Measurements from ENCODE around the gene SYNGR4.

Gene SYNGR4

GRCh38 chr19:48341515-48342413 is 22.4 kb upstream of the SYNGR4 start:
- DNase-seq (ENCODE audit: low read depth): no peak

DNA sequence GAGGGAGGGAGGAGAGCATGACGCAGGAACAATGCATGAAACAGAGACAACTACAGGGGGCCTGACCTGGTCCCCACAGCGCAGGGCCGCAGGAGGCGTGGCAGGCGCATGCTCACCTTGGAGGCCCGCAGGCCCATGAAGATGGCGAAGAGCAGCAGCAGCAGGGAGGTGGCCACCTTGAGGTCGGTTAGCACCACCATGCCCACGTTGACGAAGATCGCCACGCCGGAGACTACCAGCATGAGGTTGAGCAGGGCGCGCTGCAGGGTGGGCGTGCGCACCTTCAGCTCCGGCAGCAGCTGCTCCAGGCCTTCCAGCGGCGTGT is 21.8 kb upstream of the SYNGR4 start:
- no peak for DNase-seq (ENCODE audit: low read depth)

GRCh38 chr19:48342841-48343540 is 21.2 kb upstream of the SYNGR4 start:
- DNase-seq (ENCODE audit: low read depth): no peak

DNA sequence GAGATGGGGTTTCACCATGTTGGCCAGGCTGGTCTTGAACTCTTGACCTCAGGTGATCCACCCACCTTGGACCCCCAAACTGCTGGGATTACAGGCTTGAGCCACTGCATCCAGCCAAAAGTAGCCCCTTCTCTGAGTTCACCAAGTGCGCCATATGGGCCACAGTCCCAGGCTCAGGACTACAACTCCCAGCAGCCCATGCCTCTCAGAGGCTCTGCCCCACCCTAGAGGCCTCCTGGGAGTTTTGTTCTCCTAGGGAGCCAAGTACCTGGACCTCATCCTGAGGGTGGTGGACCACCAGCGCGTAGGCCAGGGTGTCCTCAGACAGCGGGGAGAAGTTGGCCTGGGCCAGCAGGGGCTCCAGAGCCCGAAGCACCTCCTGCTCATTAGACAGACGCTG is 19.3 kb upstream of the SYNGR4 start:
- no peak for DNase-seq (ENCODE audit: low read depth)

DNA sequence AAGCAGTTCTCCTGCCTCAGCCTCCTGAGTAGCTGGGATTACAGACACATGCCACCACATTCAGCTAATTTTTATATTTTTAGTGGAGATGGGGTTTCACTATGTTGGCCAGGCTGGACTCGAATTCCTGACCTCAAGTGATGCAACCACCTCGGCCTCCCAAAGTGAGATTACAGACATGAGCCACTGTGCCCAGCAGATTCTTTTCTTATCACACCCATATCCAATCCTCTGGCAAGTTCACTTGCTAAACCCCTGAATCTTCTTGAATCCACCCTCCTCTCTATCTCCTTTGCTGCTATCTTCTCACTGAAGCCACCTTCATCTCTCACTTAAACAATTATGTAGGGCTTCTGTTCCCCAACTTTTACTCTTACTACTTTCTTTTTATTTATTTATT is 18.0 kb upstream of the SYNGR4 start:
- no peak for DNase-seq (ENCODE audit: low read depth)

GRCh38 chr19:48348045-48348444 is 16.1 kb upstream of the SYNGR4 start:
- DNase-seq (ENCODE audit: low read depth): no peak

DNA sequence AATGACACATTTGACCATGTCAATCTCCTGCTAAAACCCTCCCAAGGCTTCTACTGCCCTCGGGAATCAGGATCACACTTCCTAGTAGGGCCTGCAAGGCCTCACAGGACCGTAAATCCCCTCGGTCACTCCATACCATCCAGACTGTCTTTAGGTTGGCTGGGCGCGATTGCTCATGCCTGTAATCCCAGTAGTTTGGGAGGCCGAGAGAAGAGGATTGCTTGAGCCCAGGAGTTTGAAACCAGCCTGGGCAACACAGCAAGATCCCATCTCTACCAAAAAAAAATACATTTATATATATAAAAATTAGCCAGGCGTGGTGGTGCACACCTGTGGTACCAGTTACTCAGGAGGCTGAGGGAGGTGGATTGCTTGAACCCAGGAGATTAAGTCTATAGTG is 15.4 kb upstream of the SYNGR4 start:
- no peak for DNase-seq (ENCODE audit: low read depth)

GRCh38 chr19:48350856-48351255 is 13.3 kb upstream of the SYNGR4 start:
- DNase-seq (ENCODE audit: low read depth): no peak

DNA sequence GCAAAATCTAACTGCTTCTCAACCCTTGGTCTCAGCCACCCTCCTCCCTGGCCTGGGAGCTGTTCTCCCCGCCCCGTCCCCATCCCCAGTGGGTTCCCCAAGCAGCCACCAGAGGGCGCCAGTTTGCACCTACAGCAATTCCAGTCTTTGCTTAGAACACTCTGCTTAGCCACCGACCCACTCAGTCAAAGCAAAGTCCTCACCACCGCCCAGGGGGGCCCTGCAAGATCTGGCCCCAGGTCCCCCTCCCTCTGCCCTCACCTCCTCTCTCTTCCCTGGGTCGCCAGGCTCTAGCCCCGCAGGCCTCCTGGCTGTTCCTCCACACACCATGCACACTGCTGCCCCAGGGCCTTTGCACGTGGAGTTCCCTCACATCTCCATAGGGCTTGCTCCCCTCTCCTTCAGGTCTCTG is 12.8 kb upstream of the SYNGR4 start:
- DNase-seq (ENCODE audit: low read depth): no peak

DNA sequence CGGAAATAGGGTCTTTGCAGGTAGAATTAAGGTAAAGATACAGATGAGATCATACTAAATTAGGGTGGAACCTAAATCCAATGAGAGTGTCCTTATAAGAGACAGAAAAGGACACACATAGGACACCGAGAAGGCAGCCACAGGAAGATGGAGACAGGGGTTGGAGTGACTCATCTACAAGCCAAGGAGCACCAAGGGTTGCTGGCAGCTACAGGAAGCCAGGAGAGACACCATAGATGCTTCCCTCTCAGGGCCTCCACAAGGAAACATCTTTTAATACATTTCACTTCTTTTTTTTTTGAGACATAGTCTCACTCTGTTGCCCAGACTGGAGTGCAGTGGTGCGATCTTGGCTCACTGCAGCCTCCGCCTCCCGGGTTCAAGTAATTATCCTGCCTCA is 10.5 kb upstream of the SYNGR4 start:
- DNase-seq (ENCODE audit: low read depth): no peak

- no peak for DNase-seq (ENCODE audit: low read depth)
These were observed 9.7 kb upstream of the SYNGR4 start for GRCh38 chr19:48354332-48354992.

DNA sequence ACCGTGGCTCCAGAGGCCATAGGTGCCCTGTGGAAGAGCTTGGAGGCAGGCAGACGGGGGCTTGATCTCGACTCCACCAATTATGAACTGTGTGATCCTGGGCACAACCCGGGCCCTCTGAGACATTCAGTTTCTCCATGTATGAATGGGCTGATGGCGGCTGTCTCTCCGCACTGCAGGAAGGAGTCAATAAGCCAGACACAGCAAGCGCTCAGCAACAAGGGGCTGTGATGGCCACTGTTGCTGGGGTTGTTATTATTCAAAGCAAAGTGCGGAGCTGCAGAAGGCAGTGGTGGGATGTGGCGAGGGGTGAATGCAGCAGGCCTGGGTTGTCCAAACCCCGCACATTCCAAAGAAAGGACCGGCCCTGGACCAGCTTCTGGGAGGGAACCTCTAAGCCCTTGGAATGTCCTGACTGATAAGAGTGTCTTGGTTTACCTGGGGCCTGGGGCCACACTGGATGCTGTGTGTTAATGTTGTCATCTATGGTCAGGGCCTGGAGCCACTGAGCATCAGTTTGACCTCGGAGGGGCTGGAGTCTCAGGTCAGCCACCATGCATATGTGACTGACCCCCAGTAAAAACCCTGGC is 8.7 kb upstream of the SYNGR4 start:
- DNase-seq (ENCODE audit: low read depth): no peak

DNA sequence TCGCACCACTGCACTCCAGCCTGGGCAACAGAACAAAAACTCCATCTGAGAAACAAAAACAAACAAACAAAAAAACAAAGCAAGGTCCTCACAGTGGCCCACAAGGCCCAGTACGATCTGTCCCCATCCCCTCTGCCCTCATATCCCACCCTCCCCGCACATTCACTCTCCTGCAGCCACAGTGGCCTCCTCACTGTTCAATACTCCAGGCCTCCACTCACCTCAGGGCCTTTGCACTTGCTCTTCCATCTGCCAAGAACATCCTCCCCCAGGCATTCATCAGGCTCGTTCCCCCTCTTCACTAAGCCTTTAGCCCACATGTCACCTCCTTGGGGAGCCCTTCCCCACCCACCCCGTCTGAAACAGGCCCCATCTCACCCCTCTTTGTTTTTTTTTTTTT is 5.0 kb upstream of the SYNGR4 start:
- DNase-seq (ENCODE audit: low read depth): no peak

- DNase-seq (ENCODE audit: low read depth): no peak
These were observed 2.3 kb upstream of the SYNGR4 start for GRCh38 chr19:48361912-48362311.

DNA sequence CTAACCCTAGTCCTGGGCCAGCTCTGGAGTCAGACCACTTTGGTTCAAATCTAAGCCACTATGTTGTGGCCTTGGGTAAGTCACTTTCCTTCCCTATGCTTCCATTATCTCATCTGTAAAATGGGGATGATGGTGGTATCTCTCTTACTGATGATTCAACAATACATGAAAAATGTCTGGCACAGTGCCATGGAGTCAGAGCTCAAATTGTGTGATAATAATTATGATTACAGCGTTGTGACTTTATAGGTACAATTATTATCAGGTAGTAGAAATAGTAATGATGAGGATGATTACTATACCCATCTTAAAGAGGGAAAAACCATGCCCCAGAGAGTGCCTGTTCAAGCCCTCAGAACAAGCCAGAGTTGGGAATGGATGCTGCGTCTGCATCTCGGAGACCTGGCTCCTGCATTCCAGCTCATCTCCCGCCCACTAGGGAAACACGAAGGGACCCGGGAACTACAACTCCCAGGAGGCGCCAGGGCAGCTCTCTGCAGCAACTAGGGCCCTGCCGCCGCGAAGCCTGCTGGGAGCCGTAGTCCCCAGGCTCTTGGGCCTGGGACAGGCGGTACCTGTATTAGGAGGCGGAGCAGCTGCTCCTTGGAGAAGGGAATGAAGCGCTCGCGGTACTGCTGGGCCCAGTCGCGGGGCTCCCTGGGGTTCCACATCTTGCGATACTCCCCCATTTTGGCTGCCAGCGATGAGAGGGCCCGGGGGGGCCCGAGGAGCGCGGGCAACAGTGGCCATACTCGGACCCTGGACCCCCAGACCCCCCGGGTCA is 1.3 kb upstream of the SYNGR4 start:
- peak; percentile 93 for DNase-seq (ENCODE audit: low read depth)

DNA sequence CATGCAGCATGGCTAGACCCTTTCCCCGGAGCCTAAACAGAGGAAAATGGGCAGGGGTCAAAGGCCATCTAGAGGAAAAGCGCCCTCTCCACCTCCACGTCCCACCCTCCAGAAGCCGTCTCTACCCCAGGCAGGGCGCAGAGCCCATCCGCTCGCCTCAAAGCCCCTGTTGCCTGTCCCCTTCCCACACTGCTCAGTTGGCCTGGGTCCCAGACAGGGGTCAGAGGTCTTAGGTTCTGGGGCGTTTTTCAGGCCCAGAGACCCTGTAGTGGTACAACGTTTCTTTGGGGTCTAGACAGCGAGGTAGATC is 712 bp upstream of the SYNGR4 start:
- DNase-seq (ENCODE audit: low read depth): no peak

DNA sequence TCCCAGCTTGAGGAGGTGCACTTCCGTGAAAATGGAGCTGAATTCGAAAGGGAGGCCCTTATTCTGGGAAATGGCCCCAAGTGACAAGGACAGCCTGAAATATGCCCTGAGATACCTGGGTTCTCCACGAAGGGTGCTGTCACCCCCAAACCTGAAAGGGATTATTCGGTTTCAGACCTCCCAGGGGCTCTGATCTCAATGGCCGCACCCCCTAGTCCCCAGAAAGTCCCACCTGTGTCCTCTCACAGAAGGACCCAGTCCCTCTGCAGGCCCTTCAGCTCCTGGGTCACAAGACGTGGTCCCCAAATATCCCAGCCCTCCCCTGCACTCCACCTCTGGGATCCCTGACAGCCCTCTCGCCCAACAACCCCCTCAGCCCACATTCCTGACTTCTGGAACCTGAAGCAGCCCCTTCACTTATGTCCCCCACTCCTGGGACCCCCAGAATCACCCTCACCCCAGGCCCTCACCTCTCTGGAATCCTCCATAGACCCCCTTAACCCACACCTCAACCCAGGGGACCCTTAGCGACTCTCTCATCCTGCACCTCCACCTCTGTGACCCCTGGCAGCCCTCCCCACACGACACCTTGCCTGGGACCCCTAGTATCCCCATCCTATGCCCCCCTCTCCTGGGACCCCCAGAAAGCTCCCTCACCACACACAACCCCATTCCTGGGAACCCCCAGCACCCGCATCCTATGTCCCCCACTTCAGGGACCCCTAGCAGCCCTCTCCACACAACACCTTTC is 606 bp downstream of the SYNGR4 start:
- no peak for DNase-seq (ENCODE audit: low read depth)

GRCh38 chr19:48365602-48366001 is 1.4 kb downstream of the SYNGR4 start:
- DNase-seq (ENCODE audit: low read depth): no peak

DNA sequence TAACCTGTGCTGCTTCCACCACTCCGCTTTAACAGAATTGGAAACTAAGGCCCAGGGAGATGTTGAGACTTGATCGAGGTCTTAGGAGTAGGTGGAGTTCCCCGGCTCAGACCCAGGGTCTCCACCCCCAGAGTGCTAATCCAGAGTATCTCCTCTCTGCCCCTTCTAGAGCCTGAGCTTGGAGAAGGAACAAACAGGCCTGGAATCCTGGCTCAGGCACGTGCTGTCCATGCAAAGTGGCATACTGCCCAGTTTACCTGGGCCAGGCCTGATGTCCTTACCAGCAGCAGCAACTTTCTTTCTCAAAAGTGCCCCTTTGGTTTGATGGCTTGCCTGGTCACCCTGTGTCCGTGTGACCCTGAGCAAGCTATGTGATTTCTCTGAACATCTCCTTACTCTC is 3.7 kb downstream of the SYNGR4 start:
- no peak for DNase-seq (ENCODE audit: low read depth)

DNA sequence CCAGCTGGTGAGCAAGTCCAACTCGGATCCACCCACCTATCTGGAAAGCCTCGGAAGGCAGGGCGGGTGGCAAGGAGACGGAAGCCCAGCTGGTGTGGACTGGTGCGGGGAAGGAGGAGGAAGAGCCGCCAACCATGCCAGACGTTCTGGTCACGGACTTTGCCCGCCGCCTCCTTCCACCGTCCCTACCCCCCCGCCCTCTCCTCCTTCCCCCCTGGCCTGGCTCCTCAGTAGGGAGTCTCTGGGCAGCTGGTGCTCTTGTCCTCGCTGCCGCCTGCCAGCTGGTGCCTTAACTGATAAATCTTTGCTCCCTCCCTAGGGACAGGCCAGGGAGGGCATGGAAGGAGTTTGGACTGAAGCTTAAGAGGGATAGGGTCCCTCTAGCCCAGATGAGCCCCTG is 4.8 kb downstream of the SYNGR4 start:
- no peak for DNase-seq (ENCODE audit: low read depth)

- DNase-seq (ENCODE audit: low read depth): no peak
These were observed 6.8 kb downstream of the SYNGR4 start for GRCh38 chr19:48370955-48371354.
